Stimulated activated naive CD8-positive, alpha-beta T cell treated with anti-CD3 and anti-CD28 coated beads, Interleukin-15, Interleukin-2, amounts not matched to agents 100 ng/mL and 50 ng/mL, for 24 hours (primary cell): ENCODE measurements around the gene PLGRKT.
"Not testable (repeated sequence)": the region's sequence is repeated elsewhere in the genome, so short reads cannot be mapped to it uniquely, and the experiment has no call there.

ENCODE experiments used
- H3K27ac Mint-ChIP-seq: one replicate; pipeline ENCODE4 v1.8.0; 2021; ENCODE audit warnings: mild to moderate bottlenecking, mixed read lengths
- H3K27me3 Mint-ChIP-seq: one replicate; pipeline ENCODE4 v1.8.0; 2021; ENCODE audit warnings: mixed read lengths
- H3K36me3 Mint-ChIP-seq: one replicate; pipeline ENCODE4 v1.8.0; 2021; ENCODE audit warnings: low read depth, mixed read lengths
- H3K4me1 Mint-ChIP-seq: one replicate; pipeline ENCODE4 v1.8.0; 2021; ENCODE audit warnings: low read depth, mixed read lengths
- H3K4me3 Mint-ChIP-seq: one replicate; pipeline ENCODE4 v1.8.0; 2021; ENCODE audit warnings: mild to moderate bottlenecking, mixed read lengths
- H3K9me3 Mint-ChIP-seq: one replicate; pipeline ENCODE4 v1.8.0; 2021; ENCODE audit warnings: mixed read lengths

Gene PLGRKT

DNA sequence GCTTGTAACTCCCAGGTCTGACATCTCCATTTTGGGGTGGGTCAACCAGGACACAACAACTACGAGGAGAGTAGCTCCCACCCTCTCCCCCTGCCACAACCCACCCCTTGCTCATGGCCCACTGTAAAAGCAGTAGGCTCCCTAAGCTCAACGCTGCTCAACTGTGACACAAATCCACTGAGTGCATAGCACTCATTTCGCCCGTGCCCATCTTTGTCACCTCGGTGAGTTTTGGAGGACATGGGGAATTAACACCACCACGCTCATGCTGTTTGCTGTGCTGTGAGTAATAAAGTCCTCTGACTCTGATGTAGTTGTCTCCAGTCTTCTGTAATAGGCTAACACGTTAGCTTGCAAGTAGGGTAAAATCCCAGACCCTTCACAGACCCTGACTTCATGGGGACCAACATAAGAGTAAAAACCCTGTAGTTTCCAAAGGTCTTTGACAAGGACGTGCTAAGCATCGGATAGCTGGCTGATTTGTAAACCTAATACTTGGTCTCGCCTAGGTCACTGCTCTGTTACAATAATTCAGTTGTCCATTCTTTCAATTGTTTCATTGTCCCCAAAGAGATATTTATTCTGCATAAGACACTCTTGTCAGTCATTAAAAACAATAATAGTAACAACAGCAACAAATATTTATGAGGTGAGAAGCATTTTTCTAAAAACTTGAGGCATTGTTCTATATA lies 7.7 kb downstream of the PLGRKT start:
- Mint-ChIP-seq H3K27me3 (no peaks in the 10 kb centered on the region), H3K36me3 (peaks cover 38% of the 10 kb centered on the region), H3K27ac (no peak overlapping the region), H3K4me1 (peaks cover 6% of the 10 kb centered on the region), H3K4me3 (no peak overlapping the region), H3K9me3 (no peaks in the 10 kb centered on the region)

DNA sequence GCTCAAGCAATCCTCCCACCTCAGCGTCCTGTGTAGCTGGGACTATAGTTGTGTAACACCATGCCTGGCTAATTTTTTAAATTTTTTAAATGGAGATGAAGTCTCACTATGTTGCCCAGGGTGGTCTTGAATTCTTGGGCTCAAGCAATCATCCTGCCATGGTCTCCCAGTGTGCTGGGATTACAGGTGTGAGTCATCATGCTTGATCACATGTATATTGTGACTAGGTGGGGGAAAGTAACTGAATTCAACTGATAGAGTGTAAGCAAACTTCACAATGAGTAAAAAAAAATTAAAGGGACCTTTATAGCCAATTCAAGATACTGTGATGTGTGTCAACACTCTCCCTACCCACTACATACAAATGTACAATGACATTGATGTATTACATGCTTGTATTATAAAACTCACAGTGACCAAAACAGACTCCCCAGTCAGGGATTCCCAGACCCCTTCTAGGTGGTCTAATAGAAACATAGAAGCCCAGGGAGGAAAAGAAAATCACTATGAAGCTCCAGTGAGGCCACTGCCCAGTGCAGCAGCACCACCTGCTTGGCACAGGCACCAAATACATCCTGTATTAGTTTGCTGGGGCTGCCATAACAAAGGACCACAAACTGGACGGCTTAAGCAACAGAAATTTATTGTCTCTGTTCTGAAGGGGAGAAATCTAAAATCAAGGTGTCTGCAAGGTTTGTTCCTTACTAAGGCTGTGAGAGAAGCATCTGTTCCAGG lies 8.8 kb downstream of the PLGRKT start:
- Mint-ChIP-seq H3K36me3 (peaks cover 33% of the 10 kb centered on the region), H3K9me3 (no peaks in the 10 kb centered on the region), H3K27me3 (no peaks in the 10 kb centered on the region), H3K27ac (no peak overlapping the region), H3K4me3 (no peak overlapping the region), H3K4me1 (peaks cover 6% of the 10 kb centered on the region)

DNA sequence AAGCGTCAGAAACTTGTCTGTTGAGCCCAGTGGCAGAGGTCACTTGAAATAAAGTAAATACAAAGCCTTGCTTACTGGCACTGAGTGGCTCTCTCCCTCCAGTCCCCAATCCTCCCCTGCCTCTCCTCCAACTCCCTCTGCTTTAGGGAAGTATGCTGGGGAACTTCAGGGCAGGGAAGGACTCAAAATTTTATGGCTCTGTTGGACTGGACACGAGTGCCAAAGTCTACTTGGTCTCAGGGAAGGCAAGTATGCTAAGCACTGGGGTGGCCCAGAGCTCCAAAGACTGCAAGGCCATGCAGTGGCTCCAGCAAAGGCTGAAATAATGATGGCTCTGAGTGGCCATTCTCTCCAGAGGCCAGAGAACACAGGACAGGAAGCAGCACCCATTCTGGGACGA lies 9.6 kb downstream of the PLGRKT start:
- H3K4me3 Mint-ChIP-seq, result no peak overlapping the region
- H3K9me3 Mint-ChIP-seq, result no peaks in the 10 kb centered on the region
- H3K4me1 Mint-ChIP-seq, result peaks cover 6% of the 10 kb centered on the region
- no peak overlapping the region for H3K27ac Mint-ChIP-seq
- peaks cover 27% of the 10 kb centered on the region for H3K36me3 Mint-ChIP-seq
- no peaks in the 10 kb centered on the region for H3K27me3 Mint-ChIP-seq

DNA sequence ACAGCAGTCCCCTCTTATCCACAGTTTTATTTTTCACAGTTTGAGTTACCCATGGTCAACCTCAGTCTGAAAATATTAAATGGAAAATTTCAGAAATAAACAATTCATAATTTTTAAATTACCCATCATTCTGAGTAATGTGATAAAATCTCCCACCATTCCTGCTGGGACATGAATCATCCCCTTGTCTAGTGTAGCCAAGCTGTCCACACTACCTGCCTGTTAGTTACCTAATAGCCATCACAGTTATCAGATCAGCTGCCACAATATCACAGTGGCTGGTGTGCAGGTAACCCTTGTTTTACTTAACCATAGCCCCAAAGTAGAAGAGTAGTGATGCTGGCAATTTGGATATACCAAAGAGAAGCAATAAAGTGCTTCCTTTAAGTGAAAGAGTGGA lies 10.7 kb downstream of the PLGRKT start:
- H3K27me3 Mint-ChIP-seq, result no peaks in the 10 kb centered on the region

DNA sequence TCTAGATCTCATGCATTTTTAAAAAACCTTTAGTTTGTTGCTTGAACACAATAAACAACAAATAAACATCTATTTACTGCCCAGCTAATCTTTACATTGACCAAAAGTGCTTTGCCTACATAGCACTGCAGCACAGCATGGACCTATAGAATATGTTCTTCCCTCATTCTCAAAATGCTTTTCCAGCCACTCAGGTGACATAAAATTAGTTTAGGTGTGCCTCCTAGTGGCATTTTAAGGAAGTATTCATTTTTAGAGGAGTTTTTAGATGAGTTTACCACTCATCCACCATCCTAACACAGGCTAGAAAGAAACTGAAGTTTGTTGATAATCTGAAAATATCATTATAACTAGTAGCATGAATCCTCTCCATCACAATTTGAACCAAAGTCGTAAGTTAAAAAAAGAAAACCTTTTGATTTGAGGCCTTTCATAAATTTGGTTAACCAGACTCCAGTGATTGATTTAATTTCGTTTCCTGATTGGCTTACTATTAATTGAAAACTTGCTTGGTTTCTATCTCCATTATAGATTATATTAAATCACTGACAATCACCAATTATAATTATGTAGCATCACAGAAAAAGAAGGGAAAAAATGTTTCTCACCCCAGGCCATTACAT lies 12.6 kb downstream of the PLGRKT start:
- Mint-ChIP-seq H3K27me3 (no peaks in the 10 kb centered on the region), H3K27ac (no peak overlapping the region), H3K4me1 (peaks cover 10% of the 10 kb centered on the region), H3K9me3 (no peaks in the 10 kb centered on the region), H3K36me3 (peaks cover 2% of the 10 kb centered on the region), H3K4me3 (no peak overlapping the region)

More for the DNA sequence above, 10.7 kb downstream of the PLGRKT start:
- Mint-ChIP-seq H3K4me1 (peaks cover 6% of the 10 kb centered on the region), H3K36me3 (peaks cover 18% of the 10 kb centered on the region), H3K9me3 (no peaks in the 10 kb centered on the region), H3K4me3 (no peak overlapping the region), H3K27ac (no peak overlapping the region)

DNA sequence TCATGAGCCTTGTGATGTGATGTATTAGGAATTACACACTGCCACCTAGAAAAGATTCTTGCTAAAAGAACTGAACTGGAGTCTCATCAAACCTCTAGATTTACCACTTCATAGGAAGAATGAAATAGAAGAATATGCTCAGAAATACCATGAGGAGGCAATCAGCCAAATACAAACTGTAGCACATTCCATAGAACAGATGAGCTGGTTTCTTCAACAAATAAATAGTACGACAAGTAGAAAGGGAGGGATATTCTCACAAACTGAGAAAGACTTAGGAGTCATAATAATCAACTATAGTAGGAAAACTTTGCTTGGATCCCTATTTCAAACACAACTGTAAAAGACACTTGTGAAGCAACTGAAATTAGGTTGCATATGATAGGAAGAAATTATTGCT lies 15.4 kb downstream of the PLGRKT start:
- Mint-ChIP-seq H3K4me3 (no peak overlapping the region), H3K4me1 (peaks cover 8% of the 10 kb centered on the region), H3K36me3 (peaks cover 26% of the 10 kb centered on the region), H3K9me3 (no peaks in the 10 kb centered on the region), H3K27me3 (no peaks in the 10 kb centered on the region), H3K27ac (no peak overlapping the region)

DNA sequence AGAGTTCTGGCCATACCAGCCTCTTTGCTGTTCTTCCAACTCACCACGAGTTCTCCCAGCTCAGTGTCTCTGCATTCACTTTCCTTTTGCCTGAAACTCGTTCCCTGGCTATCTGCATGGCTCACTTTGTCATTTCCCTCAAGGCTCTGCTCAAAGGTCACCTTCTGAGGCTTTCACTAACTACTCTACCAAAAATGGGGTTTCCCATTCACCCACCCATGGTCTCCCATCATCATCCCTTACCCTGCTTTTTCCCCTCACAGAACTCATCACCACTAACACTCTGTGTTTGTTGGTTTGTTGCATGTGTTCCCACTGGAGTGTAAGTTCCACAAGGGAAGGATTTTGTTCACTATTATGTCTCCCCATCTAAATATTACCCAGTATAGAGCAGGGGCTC lies 16.6 kb downstream of the PLGRKT start:
- H3K4me1 Mint-ChIP-seq, result peaks cover 14% of the 10 kb centered on the region
- peaks cover 29% of the 10 kb centered on the region for H3K36me3 Mint-ChIP-seq
- no peaks in the 10 kb centered on the region for H3K9me3 Mint-ChIP-seq
- peak overlapping the region; percentile 16 for H3K27ac Mint-ChIP-seq
- H3K27me3 Mint-ChIP-seq, result no peaks in the 10 kb centered on the region
- no peak overlapping the region for H3K4me3 Mint-ChIP-seq

DNA sequence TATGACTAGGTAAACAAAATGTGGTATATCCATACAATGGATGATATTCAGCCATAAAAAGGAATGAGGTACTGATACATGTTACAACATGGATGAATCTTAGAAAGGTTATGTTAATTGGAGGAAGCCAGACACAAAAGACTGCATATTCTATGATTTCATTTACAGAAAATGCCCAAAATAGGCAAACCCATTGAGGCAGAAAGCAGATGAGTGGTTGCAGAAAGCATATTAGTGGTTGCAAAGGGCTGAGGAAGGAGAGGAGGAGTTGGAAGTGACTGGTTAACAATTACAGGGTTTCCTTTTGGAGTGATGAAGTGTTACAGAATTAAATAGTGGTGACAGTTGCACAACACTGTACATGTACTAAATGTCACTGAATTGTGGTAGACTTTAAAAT lies 17.7 kb downstream of the PLGRKT start:
- H3K27ac Mint-ChIP-seq, result no peak overlapping the region
- H3K27me3 Mint-ChIP-seq, result no peaks in the 10 kb centered on the region
- no peak overlapping the region for H3K4me3 Mint-ChIP-seq
- peaks cover 37% of the 10 kb centered on the region for H3K36me3 Mint-ChIP-seq
- peaks cover 14% of the 10 kb centered on the region for H3K4me1 Mint-ChIP-seq
- H3K9me3 Mint-ChIP-seq, result peaks cover under 1% of the 10 kb centered on the region

DNA sequence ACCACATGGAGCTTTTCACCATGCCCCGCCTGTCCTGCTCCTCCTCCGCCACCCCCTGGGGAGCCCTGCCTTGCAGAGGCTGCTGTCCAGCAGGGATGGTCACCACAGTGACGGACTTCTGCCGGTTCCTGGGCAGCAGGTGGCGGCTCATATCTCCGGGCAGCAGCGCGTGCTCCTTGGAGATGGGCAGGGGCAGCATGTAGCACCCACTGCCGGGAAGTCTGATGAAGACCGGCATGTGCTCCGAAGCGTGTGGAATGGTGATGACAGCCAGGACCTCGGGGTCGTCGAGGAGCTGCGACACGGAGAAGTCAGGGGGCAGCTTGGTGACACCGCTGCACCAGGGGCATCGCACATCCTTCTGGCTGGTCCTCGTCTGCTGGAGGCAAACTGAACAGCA lies 19.2 kb downstream of the PLGRKT start:
- peaks cover 11% of the 10 kb centered on the region for H3K9me3 Mint-ChIP-seq
- H3K36me3 Mint-ChIP-seq, result peaks cover 51% of the 10 kb centered on the region

DNA sequence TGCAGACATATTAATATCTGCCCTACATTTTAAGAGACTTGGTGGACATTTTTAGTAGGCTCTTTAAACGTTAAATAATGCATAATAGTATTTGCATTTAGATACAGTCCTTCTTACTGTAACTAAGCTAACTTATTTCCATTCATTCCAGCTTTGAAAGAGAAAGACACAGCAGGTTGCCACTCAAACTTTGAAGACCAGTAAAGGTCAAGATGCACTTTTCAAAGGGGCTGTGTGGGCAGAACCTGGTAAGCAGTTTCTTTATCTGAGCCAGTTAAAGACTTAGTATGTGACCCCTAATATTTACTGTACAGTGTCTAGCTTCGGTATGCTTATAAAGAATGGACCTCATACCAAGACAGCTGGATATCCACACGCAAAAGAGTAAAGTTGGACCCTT lies 20.8 kb downstream of the PLGRKT start:
- Mint-ChIP-seq H3K27me3 (no peaks in the 10 kb centered on the region), H3K4me1 (peaks cover 14% of the 10 kb centered on the region), H3K9me3 (peaks cover 15% of the 10 kb centered on the region), H3K27ac (no peak overlapping the region), H3K4me3 (no peak overlapping the region), H3K36me3 (peaks cover 66% of the 10 kb centered on the region)

More for the DNA sequence above, 19.2 kb downstream of the PLGRKT start:
- no peak overlapping the region for H3K4me3 Mint-ChIP-seq
- no peak overlapping the region for H3K27ac Mint-ChIP-seq
- H3K4me1 Mint-ChIP-seq, result peaks cover 14% of the 10 kb centered on the region
- no peaks in the 10 kb centered on the region for H3K27me3 Mint-ChIP-seq

DNA sequence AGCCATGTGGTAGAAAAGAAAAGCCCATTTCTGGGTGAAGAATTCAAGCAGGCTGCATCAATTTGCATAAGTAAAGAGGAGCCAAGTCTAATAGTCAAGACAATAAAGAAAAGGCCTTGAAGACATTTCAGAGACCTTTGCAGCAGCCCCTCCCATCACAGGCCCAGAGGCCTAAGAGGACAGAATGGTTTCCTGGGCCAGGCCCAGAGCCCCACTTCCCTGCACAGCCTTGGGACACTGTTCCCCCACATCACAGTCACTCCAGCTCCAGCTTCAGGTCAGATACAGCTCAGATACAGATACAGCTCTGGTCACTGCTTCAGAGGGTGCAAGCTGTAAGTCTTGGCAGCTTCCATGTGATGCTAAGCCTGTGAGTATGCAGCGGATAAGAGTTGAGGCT lies 29.1 kb downstream of the PLGRKT start:
- no peaks in the 10 kb centered on the region for H3K27me3 Mint-ChIP-seq
- H3K27ac Mint-ChIP-seq, result no peak overlapping the region
- H3K36me3 Mint-ChIP-seq, result peaks cover 72% of the 10 kb centered on the region
- peaks cover 32% of the 10 kb centered on the region for H3K9me3 Mint-ChIP-seq
- H3K4me3 Mint-ChIP-seq, result no peak overlapping the region
- H3K4me1 Mint-ChIP-seq, result peaks cover 18% of the 10 kb centered on the region

DNA sequence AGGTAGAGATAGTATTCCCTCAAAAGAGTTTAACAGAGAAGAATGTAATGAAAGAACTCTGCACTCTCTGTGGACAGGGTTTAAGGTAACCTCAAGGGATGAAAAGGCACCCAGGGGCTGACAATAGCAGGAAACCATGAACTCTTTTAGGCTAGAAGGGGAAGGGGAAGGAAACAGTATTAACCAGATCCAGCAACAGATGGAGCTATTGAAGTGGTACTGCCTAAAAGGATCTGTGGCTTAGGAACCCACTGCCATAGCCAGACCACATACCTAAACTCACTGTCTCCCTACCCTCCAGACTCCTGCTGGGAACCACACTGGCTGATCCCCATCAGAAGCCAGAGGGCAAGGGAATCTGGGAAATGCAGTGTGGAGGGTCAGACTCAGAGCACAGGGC lies 35.5 kb downstream of the PLGRKT start:
- Mint-ChIP-seq H3K9me3 (peaks cover 15% of the 10 kb centered on the region), H3K4me3 (no peak overlapping the region), H3K36me3 (peaks cover 22% of the 10 kb centered on the region), H3K4me1 (peaks cover 29% of the 10 kb centered on the region), H3K27me3 (no peaks in the 10 kb centered on the region), H3K27ac (no peak overlapping the region)

DNA sequence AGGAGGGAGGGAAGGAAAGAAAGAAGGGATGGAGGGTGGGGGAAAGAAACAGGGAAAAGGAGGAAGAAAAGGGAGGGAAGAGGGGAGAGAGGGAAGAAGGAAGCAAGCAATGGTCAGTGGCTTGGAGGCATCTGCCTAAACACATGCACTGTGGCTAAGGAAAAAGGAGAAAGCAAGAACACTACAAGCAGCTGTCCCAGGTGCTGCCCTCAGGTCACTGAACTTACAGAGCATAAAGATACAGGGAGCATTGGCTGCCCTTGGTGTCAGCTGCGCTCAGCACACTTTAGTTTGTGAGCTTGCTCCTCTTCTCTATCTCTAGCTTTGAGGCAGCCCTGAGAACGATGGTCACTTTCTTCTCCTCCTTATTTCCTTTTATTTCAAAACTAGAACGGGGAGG lies 40.2 kb downstream of the PLGRKT start:
- H3K4me3 Mint-ChIP-seq, H3K36me3 Mint-ChIP-seq, H3K9me3 Mint-ChIP-seq, H3K27ac Mint-ChIP-seq, H3K27me3 Mint-ChIP-seq, H3K4me1 Mint-ChIP-seq: not testable (repeated sequence)

DNA sequence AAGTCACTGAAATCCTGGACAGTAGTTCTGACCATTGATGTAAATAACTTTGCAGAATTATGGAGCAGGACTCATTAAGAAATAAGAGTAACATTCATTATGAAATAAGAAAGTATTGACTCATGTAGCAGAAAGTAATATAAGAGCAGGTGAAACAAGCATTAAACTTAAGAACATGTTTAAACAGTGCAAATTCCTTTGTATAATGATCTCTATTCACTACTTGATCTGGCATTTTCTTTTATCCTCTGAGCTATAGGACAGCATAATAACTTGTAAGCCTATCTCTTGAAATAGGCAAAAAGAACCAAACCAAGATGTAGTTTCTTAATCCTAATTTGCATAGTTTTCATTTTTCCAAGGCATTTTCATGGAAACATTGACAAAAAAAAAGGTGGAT lies 42.3 kb downstream of the PLGRKT start:
- H3K4me1 Mint-ChIP-seq, result no peaks in the 10 kb centered on the region
- no peak overlapping the region for H3K27ac Mint-ChIP-seq
- H3K9me3 Mint-ChIP-seq, result no peaks in the 10 kb centered on the region
- no peaks in the 10 kb centered on the region for H3K36me3 Mint-ChIP-seq
- H3K27me3 Mint-ChIP-seq, result no peaks in the 10 kb centered on the region
- H3K4me3 Mint-ChIP-seq, result no peak overlapping the region

DNA sequence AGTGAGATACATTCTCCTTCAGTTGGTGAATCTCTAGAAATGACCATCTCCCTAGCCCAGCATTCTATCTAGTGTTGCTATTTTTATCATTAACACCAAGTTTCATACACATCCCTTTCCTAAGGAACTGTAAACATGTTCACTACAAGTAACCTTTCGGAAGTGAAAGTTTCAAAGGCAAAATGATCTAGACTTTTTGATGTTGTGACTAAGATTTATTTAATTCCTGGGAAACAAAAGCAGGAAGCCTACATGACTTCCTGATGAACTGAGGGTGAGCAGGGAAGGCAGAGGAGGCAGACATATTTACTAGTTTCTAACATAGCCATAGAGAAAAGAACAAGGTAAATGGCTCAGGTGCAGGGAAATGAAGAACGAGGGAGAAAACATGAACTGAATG lies 43.7 kb downstream of the PLGRKT start:
- H3K4me1 Mint-ChIP-seq, result peaks cover 11% of the 10 kb centered on the region
- H3K9me3 Mint-ChIP-seq, H3K36me3 Mint-ChIP-seq, H3K27ac Mint-ChIP-seq, H3K27me3 Mint-ChIP-seq, H3K4me3 Mint-ChIP-seq: not testable (repeated sequence)
